Activated CD8-positive, alpha-beta memory T cell treated with anti-CD3 and anti-CD28 coated beads for 48 hours (primary cell): Measurements from ENCODE around the gene SLC12A7.

Experiments used
- DNase-seq, 3 experiments: peaks; one replicate each; pipeline ENCODE4 v3.0.0-alpha.2; 2020; ENCODE audit warnings: low read depth in 2 of 3, low spot score in 2 of 3

The SLC12A7 gene

GRCh38 chr5:1037671-1038416, 74.0 kb downstream of the SLC12A7 start:
- DNase-seq = no peak

GRCh38 chr5:1037123-1037670, 74.7 kb downstream of the SLC12A7 start:
- DNase-seq = no peak

GRCh38 chr5:1036504-1037122, 75.2 kb downstream of the SLC12A7 start:
- no peak for DNase-seq

- no peak for DNase-seq
These were observed 76.2 kb downstream of the SLC12A7 start for GRCh38 chr5:1035421-1036405.

GRCh38 chr5:1034986-1035385, 76.9 kb downstream of the SLC12A7 start:
- no peak for DNase-seq

GRCh38 chr5:1034421-1034905, 77.4 kb downstream of the SLC12A7 start:
- no peak for DNase-seq

- DNase-seq = no peak
These were observed 78.0 kb downstream of the SLC12A7 start for GRCh38 chr5:1033606-1034420.

- no peak for DNase-seq
These were observed 78.7 kb downstream of the SLC12A7 start for GRCh38 chr5:1033178-1033577.

- no peak for DNase-seq
These were observed 79.3 kb downstream of the SLC12A7 start for GRCh38 chr5:1032551-1033027.

- no peak for DNase-seq
These were observed 79.9 kb downstream of the SLC12A7 start for GRCh38 chr5:1032011-1032410.

- DNase-seq = no peak
These were observed 80.4 kb downstream of the SLC12A7 start for GRCh38 chr5:1031306-1031959.

GRCh38 chr5:1030801-1031271, 81.0 kb downstream of the SLC12A7 start:
- DNase-seq = no peak

- DNase-seq = no peak
These were observed 81.8 kb downstream of the SLC12A7 start for GRCh38 chr5:1029945-1030625.

GRCh38 chr5:1029282-1029944, 82.5 kb downstream of the SLC12A7 start:
- DNase-seq = no peak

GRCh38 chr5:1028481-1029281, 83.2 kb downstream of the SLC12A7 start:
- no peak for DNase-seq

- DNase-seq = no peak
These were observed 84.0 kb downstream of the SLC12A7 start for GRCh38 chr5:1027631-1028441.
